ENCODE measurements around the gene BICD2. TPM values are rescaled to one million over a fixed set of nuclear protein-coding genes. Genes with fewer than 3 reads are reported as not detected.
A peak's percentile ranks its signal among the peaks of the same experiment; 100 is the strongest.

BICD2 gene
- total RNA-seq, 2 experiments from 2014 or later = 31.1 to 31.5 TPM

GRCh38 chr9:92749071-92749933, 15.3 kb downstream of the BICD2 start:
- no peaks in the 10 kb centered on the region for H3K9me3 Mint-ChIP-seq
- H3K36me3 Mint-ChIP-seq = peaks cover 11% of the 10 kb centered on the region
- H3K27ac Mint-ChIP-seq = no peak overlapping the region
- H3K27me3 Mint-ChIP-seq = no peaks in the 10 kb centered on the region
- ATAC-seq (ENCODE audit: low read depth) (no peak), DNase-seq (no peak)
- H3K4me1 Mint-ChIP-seq = peaks cover 25% of the 10 kb centered on the region
- POLR2A ChIA-PET = no interaction called here
- H3K4me3 Mint-ChIP-seq = no peak overlapping the region

- DNase-seq (no peak), ATAC-seq (ENCODE audit: low read depth) (no peak)
- Mint-ChIP-seq H3K27ac (no peak overlapping the region), H3K4me3 (no peak overlapping the region), H3K27me3 (no peaks in the 10 kb centered on the region), H3K36me3 (peaks cover 5% of the 10 kb centered on the region), H3K9me3 (no peaks in the 10 kb centered on the region), H3K4me1 (peaks cover 25% of the 10 kb centered on the region)
- POLR2A ChIA-PET = no interaction called here
Observed at GRCh38 chr9:92748233-92748497, 16.5 kb downstream of the BICD2 start.

- DNase-seq (no peak), ATAC-seq (ENCODE audit: low read depth) (no peak)
- Mint-ChIP-seq H3K36me3 (peaks cover 4% of the 10 kb centered on the region), H3K27ac (no peak overlapping the region), H3K27me3 (no peaks in the 10 kb centered on the region), H3K9me3 (no peaks in the 10 kb centered on the region), H3K4me3 (no peak overlapping the region), H3K4me1 (peaks cover 22% of the 10 kb centered on the region)
- POLR2A ChIA-PET = interaction anchor here (1.0 kb wide), 1 partner anchor 14 kb away, joined by 3 read pairs; no protein-coding TSS in a partner anchor
Observed at GRCh38 chr9:92747459-92748232, 17.0 kb downstream of the BICD2 start.

GRCh38 chr9:92746567-92747458, 17.8 kb downstream of the BICD2 start:
- peaks cover 17% of the 10 kb centered on the region for H3K4me1 Mint-ChIP-seq
- H3K4me3 Mint-ChIP-seq = no peak overlapping the region
- DNase-seq (no peak), ATAC-seq (ENCODE audit: low read depth) (no peak)
- H3K27me3 Mint-ChIP-seq = no peaks in the 10 kb centered on the region
- H3K9me3 Mint-ChIP-seq = no peaks in the 10 kb centered on the region
- peaks cover 3% of the 10 kb centered on the region for H3K36me3 Mint-ChIP-seq
- no peak overlapping the region for H3K27ac Mint-ChIP-seq
- POLR2A ChIA-PET = interaction anchor here (1.0 kb wide), 1 partner anchor 14 kb away, joined by 3 read pairs; no protein-coding TSS in a partner anchor

GRCh38 chr9:92745881-92746280, 18.8 kb downstream of the BICD2 start:
- ATAC-seq (ENCODE audit: low read depth) (no peak), DNase-seq (no peak)
- POLR2A ChIA-PET = no interaction called here
- H3K4me3 Mint-ChIP-seq = no peak overlapping the region
- H3K27me3 Mint-ChIP-seq = no peaks in the 10 kb centered on the region
- H3K9me3 Mint-ChIP-seq = no peaks in the 10 kb centered on the region
- H3K36me3 Mint-ChIP-seq = peaks cover 3% of the 10 kb centered on the region
- H3K4me1 Mint-ChIP-seq = peaks cover 23% of the 10 kb centered on the region
- H3K27ac Mint-ChIP-seq = no peak overlapping the region

- no peaks in the 10 kb centered on the region for H3K9me3 Mint-ChIP-seq
- H3K36me3 Mint-ChIP-seq = peaks cover 3% of the 10 kb centered on the region
- POLR2A ChIA-PET = no interaction called here
- no peak overlapping the region for H3K27ac Mint-ChIP-seq
- ATAC-seq (ENCODE audit: low read depth) = no peak
- H3K4me3 Mint-ChIP-seq = no peak overlapping the region
- H3K4me1 Mint-ChIP-seq = peaks cover 24% of the 10 kb centered on the region
- no peaks in the 10 kb centered on the region for H3K27me3 Mint-ChIP-seq
- DNase-seq = no peak
Observed at GRCh38 chr9:92745331-92745730, 19.3 kb downstream of the BICD2 start.

- POLR2A ChIA-PET = no interaction called here
- Mint-ChIP-seq H3K4me3 (no peak overlapping the region), H3K27ac (no peak overlapping the region), H3K27me3 (no peaks in the 10 kb centered on the region), H3K4me1 (peaks cover 34% of the 10 kb centered on the region), H3K36me3 (peaks cover 3% of the 10 kb centered on the region), H3K9me3 (no peaks in the 10 kb centered on the region)
- DNase-seq (no peak), ATAC-seq (ENCODE audit: low read depth) (no peak)
Observed at GRCh38 chr9:92740969-92741368, 23.7 kb downstream of the BICD2 start.

- no peaks in the 10 kb centered on the region for H3K9me3 Mint-ChIP-seq
- POLR2A ChIA-PET = no interaction called here
- peaks cover 30% of the 10 kb centered on the region for H3K4me1 Mint-ChIP-seq
- no peak overlapping the region for H3K27ac Mint-ChIP-seq
- no peak overlapping the region for H3K4me3 Mint-ChIP-seq
- H3K27me3 Mint-ChIP-seq = no peaks in the 10 kb centered on the region
- ATAC-seq (ENCODE audit: low read depth) = no peak
- H3K36me3 Mint-ChIP-seq = peaks cover 3% of the 10 kb centered on the region
- DNase-seq = no peak
Observed at GRCh38 chr9:92740446-92740961, 24.1 kb downstream of the BICD2 start.

GRCh38 chr9:92740009-92740408, 24.6 kb downstream of the BICD2 start:
- DNase-seq (no peak), ATAC-seq (ENCODE audit: low read depth) (no peak)
- Mint-ChIP-seq H3K27ac (no peak overlapping the region), H3K9me3 (no peaks in the 10 kb centered on the region), H3K27me3 (no peaks in the 10 kb centered on the region), H3K4me3 (no peak overlapping the region), H3K36me3 (peaks cover 3% of the 10 kb centered on the region), H3K4me1 (peaks cover 27% of the 10 kb centered on the region)
- POLR2A ChIA-PET = no interaction called here

GRCh38 chr9:92739346-92739970, 25.2 kb downstream of the BICD2 start:
- H3K36me3 Mint-ChIP-seq = peaks cover 3% of the 10 kb centered on the region
- no peak for DNase-seq
- no peaks in the 10 kb centered on the region for H3K9me3 Mint-ChIP-seq
- POLR2A ChIA-PET = no interaction called here
- H3K27ac Mint-ChIP-seq = no peak overlapping the region
- H3K4me3 Mint-ChIP-seq = no peak overlapping the region
- no peaks in the 10 kb centered on the region for H3K27me3 Mint-ChIP-seq
- H3K4me1 Mint-ChIP-seq = peaks cover 25% of the 10 kb centered on the region
- ATAC-seq (ENCODE audit: low read depth) = no peak

- no peaks in the 10 kb centered on the region for H3K9me3 Mint-ChIP-seq
- peaks cover 25% of the 10 kb centered on the region for H3K4me1 Mint-ChIP-seq
- no peak overlapping the region for H3K4me3 Mint-ChIP-seq
- DNase-seq (peak; percentile 15), ATAC-seq (ENCODE audit: low read depth) (no peak)
- no peak overlapping the region for H3K27ac Mint-ChIP-seq
- H3K27me3 Mint-ChIP-seq = no peaks in the 10 kb centered on the region
- H3K36me3 Mint-ChIP-seq = peaks cover 3% of the 10 kb centered on the region
- POLR2A ChIA-PET = no interaction called here
Observed at GRCh38 chr9:92738661-92739081, 26.0 kb downstream of the BICD2 start.

- H3K27ac Mint-ChIP-seq = peak overlapping the region; percentile 54
- no peak overlapping the region for H3K4me3 Mint-ChIP-seq
- DNase-seq (peak; percentile 15), ATAC-seq (ENCODE audit: low read depth) (no peak)
- no peaks in the 10 kb centered on the region for H3K27me3 Mint-ChIP-seq
- peaks cover 25% of the 10 kb centered on the region for H3K4me1 Mint-ChIP-seq
- peaks cover 3% of the 10 kb centered on the region for H3K36me3 Mint-ChIP-seq
- no peaks in the 10 kb centered on the region for H3K9me3 Mint-ChIP-seq
- POLR2A ChIA-PET = no interaction called here
Observed at GRCh38 chr9:92737611-92738299, 26.9 kb downstream of the BICD2 start.

All from activated naive CD8-positive, alpha-beta T cell treated with anti-CD3 and anti-CD28 coated beads, Interleukin-2, amount 10 ng/mL, durations not matched to agents 7 days and 5 days (primary cell).